IPS DF 19.7 (cell line): ENCODE results near the gene TAGLN3.
"Not testable (repeated sequence)": the region's sequence is repeated elsewhere in the genome, so short reads cannot be mapped to it uniquely, and the experiment has no call there.

Source experiments
- DNase-seq: peaks from one replicate; pipeline ENCODE4 v3.0.0-alpha.2; 2013; ENCODE audit warnings: low read depth, low spot score

Gene TAGLN3

DNA sequence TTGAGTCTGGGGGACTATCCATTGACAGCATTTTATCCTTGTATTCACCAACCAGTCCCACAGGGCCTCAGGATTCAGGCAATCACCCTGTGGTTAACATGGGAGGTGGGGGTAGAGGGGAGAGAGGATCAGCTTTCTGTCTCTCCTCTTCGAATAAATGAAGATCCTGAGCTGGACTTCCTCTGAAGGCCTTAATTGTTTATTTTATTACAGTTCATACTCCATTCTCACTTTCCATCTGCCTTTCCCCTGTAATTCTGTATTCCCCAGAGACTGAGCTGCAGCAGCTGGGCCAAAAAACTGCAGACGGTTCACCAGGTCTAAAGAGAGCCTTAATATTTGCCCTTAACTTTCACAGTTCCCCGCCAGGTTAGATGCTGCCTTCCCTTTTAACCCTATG lies 11.9 kb downstream of the TAGLN3 start:
- no peak for DNase-seq

DNA sequence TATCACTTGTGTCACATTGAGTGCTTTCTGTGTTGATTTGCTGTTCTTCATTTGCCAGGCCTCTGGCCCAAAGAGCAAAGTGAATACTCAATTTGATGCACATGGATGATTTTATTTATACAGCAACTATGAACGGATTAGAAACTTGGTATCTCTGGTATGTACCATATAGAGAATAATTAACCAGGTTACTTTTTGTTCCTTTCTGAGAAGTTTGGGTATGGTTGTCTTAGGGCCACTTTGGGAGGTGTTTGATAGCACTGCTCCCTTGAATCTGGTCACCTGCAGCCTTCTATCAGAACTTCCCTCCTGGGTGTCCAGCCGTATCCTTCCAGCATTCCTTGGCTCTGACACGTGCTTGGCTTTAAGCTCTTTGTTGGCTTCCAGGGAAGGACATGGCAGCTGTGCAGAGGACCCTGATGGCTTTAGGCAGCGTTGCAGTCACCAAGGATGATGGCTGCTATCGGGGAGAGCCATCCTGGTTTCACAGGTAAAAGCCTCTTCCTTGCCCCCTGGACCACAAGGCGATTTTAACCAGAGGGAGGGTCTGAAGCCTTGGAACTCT lies 12.7 kb downstream of the TAGLN3 start:
- DNase-seq = no peak

DNA sequence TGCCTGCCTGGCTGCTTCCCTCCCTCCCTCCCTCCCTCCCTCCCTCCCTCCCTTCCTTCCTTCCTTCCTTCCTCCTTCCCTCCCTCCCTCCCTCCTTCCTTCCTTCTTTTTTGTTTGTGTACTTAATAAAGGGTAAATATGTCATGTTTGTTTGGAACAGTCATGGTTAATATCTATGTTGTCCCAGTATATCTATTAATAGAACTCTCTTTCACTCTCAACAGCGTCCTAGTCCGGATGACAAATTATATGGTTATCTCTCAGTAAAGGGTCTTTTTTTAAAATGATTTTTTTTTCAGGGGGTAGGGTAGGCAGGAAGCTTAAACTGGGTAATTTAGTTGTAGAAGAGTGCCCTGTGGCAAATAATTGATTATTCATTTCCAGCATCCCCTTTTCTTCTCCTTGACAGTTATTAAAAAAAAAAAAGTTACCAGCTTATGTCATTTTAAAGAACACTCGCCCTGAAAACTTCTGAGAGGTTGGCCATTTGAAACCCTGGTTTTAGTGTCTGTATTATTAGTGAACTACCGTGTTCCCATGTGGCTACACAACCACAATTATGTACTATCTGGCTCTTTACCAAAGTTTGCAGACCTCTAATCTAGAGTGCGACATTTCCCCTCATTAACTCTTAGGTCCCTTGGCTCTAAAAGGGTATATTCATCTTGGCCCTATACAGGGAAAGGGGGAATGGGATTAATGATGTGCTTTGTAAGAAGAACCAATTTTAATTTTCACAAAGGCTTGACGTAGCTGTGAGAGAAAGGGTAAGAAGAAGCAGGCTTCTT lies 13.7 kb downstream of the TAGLN3 start:
- DNase-seq = no peak

DNA sequence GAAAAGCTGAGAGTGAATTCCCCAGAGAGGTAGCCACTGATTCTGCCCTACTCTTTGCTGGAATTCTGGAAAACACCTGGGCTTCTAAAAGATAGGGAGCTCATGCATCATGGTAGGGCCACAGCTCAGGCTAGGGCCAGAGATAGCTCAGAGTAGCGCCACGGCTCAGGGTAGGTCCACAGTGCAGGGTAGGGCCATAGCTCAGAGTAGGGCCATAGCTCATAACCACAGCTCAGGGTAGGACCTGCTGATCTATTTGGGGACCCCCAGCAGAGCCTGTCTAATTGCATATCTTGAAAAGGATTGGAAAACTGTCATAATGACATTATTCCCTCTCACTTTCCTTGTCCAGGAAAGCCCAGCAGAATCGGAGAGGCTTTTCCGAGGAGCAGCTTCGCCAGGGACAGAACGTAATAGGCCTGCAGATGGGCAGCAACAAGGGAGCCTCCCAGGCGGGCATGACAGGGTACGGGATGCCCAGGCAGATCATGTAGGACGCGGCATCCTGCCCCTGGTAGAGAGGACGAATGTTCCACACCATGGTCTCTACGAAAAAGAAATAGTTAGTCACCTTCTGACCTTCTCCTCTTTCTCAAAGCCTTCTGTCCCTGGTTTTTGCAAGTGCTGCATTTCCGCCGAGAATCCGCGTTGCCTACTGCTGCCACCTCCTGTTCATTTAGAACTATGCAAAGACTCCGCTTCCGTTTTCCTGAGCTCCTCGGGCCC lies 14.5 kb downstream of the TAGLN3 start:
- no peak for DNase-seq

DNA sequence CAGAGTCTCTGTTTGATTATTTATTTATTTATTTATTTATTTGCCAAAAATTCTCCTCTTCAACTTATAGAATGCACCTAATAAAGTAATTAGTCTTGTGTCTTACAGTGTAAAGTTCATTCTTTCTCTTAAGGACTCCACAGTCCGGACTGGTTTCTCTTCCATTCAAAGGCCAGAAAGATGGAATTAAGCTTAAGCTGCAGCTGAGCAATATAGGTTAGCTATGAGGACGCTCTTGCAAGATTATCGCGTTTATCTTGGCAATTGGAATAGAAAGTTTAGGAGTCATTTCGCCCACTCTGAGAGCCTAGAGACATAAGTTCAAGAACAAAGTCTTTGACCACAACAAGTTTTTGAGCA lies 15.0 kb downstream of the TAGLN3 start:
- DNase-seq = no peak

DNA sequence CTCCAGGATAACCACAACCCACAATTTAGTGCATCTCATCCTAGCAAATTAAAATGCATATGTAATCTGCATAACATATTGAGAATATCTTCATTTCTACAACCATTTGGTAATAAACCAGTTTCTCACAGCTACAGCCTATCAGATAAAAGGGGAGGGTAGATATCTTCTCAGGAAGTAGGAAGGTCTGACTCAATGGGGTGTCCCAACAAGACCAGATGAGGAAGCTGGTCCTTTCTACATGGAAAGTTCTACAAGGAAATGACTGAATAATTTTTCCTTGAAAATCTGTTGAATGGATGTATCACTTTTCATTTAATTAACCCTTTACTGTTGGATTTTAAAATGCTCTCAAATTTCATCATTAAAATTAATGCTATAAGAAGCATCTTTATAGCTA lies 18.4 kb downstream of the TAGLN3 start:
- no peak for DNase-seq

DNA sequence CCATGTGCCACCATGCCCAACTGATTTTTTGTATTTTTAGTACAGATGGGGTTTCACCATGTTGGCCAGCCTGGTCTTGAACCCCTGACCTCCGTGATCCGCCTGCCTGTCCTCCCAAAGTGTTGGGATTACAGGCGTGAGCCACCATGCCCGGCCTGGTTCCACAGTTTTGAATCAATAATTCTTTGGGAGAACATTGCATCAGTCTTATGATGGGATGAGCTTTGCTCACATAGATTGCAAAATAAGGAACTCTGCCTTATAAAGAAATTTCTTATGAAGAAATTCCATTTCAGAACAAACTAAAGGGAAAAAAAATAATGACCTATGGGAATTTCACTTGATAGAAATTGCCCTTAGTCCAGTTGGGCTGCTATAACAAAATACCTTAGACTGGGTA lies 20.0 kb downstream of the TAGLN3 start:
- DNase-seq = no peak

DNA sequence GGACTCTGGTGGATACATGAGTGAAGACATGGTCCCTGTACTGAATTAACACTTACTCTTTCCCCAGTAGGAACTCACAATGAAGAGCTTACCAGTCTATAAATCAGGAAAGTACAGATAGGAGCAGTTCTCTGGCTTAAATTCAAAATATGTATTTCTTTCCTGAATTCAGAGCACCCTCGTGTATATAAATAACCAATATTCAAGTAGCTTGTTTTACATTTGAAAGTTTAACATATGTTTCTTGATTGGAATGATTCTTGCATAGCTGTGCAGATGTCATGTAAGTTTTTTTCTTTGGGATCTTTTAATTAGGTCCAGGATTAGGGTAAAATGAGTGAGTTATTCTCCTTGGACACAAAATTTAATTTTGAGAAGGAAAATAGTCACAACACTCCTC lies 21.0 kb downstream of the TAGLN3 start:
- DNase-seq = no peak

DNA sequence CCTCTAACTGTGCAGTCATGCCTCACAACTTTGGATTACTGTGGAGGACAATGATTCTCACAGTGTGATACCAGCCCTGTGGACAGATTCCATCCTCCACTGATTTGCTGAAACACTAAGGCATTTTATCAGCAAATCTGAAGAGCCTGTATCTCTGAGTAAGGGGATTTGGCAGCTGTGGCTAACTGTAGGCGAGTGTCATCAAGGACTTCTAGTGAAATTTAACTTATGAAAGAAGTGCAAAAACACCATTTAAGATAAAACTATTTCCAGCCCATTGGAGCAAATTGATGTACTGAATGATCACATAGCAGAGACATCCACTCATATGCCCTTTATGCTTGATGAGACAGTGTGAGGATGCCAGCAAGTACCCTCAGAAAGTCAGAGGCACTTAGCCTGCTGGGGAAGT lies 22.0 kb downstream of the TAGLN3 start:
- no peak for DNase-seq

DNA sequence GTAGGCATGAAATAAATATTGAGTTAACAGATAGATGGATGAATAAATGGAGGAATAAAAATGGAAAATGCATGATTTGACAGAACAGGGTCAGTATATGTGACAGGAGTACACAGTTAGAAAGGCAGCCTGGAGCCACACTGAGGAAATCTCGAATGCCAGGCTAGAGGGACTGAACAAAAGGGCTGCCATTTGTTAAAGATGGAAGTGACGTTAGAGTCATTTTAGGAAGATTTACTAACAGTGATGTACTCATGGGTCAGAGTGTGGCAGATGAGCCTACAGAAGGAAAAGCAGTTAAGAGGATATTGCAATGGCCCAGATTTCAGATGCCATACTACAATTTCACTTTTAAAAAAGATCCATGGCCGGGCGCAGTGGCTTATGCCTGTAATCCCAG lies 28.4 kb downstream of the TAGLN3 start:
- DNase-seq = no peak

DNA sequence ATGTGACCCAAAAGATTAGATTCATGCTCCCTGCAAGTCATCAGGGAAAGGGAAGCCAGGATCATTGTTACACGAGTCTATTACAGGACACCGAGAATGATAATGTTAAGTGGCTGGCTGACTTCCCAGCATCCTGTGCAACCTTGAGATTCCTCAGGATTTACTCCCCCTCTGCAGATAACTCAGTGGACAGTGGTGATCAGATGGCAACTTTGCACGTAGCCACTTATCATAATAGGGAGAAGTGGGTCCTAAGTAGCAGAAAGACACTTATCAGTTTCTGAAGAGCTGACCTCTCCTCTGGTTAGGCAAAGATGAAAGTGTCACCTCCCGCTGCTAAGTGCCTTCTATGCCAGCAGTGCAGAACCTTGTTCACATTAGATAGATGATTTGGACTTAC lies 29.1 kb downstream of the TAGLN3 start:
- no peak for DNase-seq

DNA sequence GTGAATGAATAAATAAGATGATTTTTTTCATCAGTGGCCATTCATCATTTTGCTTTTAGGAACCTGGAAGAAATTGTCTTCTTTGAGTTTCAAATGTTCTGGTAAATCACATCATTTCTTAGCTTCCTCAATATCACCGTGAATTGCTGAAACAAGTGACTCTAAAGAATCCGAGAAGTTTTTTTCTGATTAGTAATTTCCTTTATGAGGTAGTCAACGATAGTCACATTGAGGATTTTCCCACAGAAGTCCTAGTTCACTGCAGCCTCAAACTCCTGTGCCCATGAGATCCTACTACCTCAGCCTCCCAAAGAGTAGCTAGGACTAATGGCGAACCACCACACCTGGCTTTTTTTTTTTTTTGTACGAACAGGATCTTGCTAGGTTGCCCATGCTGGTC lies 32.2 kb downstream of the TAGLN3 start:
- DNase-seq = no peak

DNA sequence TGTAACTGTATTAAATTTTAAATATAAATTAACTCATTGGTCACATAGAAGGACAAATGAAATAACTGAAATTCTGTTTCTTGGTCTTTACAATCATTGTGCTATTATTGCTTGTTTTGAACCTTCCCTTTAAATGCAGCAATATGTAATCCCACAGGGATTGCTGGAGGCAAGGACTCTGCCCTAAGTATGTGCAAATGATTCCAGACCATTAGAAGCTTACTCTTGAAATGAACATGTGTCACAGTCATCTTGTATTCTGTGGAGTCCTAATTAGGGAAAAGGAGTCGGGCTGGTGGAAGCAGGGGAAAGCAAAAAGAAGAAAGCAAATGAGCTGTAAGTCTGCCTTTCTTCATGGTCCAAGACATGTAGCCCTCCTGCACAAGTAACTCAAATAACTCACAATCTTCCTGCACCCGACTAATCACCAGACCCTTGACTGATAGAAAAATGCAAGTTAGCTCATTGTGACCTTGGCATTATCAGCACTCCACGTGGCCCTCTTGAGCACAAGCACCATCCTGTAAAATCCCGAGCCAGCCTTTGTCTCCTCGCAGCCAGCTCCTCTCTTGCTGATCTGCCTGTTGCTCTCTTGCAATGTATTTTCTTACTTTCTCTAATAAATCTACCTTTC lies 33.5 kb downstream of the TAGLN3 start:
- DNase-seq = no peak

DNA sequence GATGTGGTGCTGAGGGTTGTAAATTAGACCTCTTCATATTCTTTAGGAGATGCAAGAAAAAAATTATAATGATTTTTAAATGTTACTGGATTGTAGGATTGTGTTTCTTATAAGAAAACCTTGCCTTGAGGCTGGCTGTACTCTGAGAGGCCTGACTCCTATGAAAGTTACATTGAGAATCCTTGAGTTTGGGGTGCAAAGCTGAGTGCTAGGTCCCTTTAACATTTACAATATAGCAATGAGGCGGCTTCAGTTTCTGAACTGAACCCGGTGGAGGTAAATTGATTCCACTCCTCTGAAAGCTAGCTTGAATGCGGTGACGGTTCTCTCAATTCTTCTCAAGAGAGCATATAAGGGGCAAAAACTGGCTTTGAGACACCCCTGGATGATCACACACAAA lies 35.7 kb downstream of the TAGLN3 start, which contains the start of gene TMPRSS7:
TMPRSS7 (plus strand) TSS at position 301 of the 400 bp plus-strand sequence. CDS start 110 bp downstream, outside the sequence.
- no peak for DNase-seq

DNA sequence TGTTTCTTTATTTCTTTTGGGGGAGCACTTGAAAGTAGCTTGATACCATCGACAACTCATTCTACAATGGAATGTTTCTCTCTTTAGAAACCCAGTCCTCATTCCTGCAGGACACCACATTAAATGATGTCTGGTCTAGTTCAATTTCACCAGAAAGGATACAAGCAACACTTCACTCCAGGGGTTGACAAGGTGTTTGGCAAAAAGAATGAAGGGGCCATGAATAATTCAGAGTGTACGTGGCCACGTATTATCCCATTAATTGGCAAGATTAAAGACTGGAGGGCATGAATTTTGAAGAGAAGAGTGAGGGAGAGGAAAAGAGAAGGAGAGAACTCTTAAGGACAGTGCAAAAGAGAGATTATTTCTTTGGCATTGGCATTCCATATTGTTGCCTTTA lies 36.5 kb downstream of the TAGLN3 start:
- no peak for DNase-seq

DNA sequence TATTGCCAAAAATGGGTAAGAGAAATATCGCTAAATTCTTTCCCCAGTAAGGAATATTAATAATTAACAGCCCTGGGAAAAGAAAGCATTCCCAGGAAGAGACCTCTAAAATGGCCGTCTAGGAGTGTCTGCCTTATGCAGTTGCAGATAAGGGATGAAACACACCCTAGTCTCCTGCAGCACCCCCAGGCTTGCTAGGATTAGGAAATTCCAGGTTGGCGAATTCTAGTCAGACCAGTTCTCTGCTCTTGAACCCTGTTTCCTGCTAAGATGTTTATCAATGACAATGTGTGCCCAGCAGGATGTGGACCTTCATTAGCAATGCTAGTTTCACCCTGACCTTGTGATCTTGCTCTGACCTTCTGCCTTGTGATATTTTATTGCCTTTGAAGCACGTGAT lies 38.5 kb downstream of the TAGLN3 start:
- not testable (repeated sequence) for DNase-seq

DNA sequence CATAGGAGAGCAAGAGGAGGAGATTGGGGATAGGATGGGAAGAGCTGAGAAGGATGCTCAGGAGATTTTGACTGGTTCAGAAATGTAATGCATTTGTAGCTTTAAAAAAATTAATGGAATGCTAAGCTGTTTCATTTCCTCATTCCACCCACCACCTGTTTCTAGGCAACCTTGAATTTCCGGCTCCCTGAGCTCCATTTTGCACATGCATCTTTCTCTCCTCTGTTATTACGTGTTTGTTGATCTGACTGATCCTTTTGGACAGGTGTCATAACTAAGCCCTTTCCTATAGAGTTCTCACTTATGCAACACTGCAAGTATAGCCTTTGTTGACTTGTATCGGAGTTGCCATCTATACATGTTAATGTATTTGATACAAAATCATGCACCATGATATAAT lies 40.1 kb downstream of the TAGLN3 start:
- DNase-seq = no peak

DNA sequence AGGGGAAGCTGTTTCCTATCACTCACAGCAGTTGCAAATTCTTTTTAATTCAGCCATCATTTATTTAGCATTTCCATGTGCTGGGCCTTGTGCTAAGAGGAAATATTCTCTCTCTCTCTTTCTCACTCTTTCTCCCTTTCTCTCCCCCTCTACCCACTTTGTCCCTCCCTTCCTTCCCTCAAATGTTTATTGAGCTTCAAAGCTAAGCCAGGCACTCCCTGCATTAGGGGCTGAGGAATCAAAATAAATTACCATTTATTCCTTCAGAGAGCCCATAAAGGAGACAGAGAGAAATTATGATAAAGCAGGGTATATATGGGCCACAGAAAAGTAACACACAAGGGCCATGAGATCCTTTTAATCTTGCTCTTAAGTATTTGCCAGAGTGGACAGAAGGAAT lies 42.6 kb downstream of the TAGLN3 start:
- no peak for DNase-seq

DNA sequence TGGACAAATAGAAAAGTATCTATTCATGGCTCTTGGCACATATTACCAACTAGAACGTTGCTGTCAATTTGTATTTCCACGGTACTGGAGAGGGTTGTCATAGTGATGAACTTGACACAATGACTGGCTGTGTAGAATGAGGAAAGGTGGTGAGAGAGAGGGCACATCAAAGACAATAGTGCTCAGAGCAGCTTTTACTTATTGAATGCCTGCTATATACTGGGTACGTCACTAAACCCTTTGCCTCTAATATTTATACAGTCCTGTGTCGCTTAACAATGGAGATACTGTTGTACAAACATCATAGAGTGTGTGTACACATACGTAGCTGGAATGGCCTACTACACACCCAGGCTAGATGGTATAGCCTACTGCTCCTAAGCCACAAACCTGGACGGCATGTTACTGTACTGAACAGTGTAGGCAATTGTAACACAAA lies 44.1 kb downstream of the TAGLN3 start:
- DNase-seq = no peak

DNA sequence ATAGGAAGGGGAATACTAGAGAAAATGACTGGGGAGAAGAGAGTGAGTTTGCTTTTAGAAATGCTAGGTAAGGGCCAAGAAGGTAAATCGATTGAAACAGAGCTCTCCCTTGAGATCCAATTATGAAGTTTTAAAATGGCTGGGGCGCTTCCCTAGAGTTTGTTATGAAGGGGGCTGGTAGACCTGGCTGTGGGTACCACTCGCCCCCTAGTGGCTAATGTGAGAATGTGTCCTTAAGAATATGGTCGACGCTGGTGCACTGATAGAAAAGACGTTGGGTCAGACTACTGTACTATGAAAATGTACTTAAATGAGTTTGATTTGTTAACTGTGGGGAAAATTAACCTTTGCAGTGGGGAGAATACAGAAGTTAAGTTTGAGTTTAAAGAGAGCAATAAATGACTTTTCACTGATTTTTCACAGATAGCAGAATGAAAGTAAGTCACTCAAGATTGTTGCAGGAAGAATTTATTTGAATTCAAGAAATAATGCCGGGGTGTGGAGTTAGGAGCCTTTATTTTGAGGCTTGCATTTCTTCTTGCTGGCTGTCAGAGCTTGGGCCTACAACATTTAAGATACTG lies 45.0 kb downstream of the TAGLN3 start:
- no peak for DNase-seq

DNA sequence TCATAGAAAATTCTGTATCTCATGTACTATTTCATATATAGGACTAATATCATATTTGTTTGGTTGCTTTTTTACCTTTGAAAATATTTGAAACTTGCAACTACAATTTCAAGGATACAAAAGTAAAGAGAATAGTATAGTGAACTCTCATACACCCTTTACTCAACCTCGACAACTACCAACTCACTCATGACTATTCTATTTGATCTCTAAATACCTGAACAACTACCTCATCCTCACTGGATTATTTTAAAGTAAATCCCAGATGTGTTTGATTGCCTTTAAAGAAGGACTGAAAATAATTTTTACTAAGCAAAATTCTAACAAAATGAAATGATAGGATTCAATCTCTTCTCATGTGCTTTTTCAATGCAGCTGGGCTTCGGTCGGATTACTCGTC lies 47.9 kb downstream of the TAGLN3 start:
- DNase-seq = no peak

DNA sequence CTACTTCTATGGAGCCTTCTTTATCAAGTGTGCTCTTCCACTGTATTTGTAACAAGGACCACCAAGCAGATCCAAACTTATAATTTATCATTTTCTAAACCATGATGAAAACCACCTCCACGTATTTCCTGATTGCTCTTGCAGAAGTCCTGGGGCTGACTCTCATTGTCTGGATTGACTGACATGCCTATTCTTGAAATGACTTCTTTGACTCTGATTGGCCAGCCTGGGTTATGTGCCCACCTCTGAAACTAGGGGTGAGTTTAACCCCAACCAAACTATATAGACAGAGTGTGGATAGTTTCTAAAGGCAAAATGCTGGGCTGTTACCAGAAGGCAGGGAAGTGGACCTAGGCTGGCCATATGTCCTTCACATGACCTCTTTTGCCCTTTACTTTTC lies 48.5 kb downstream of the TAGLN3 start:
- DNase-seq = no peak
